Measurements from ENCODE around the gene LILRB4. TPM values are rescaled to one million over a fixed set of nuclear protein-coding genes. Genes with fewer than 3 reads are reported as not detected.

The LILRB4 gene
- not detected in 2 replicates for total RNA-seq (ENCODE audit: low replicate concordance)
- long read RNA-seq: 0 reads

DNA sequence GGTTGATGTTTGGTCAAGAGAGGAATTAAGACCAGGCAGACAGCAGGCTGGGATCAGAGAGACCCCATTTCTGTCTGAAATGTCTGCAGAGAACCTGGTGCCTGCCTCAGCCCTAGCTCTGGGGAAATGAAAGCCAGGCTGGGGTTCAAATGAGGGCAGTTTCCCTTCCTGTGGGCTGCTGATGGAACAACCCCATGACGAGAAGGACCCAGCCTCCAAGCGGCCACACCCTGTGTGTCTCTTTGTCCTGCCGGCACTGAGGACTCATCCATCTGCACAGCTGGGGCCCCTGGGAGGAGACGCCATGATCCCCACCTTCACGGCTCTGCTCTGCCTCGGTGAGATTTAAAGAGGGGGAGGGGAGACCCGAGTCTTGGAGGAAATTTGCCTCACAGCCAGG is at the start of gene LILRB4:
LILRB4 (plus strand) TSS at position 256 of the 400 bp plus-strand sequence; CDS start at position 305, 49 bp downstream.
- H3K36me3 Mint-ChIP-seq: no peaks in the 10 kb centered on the region
- TF ChIP-seq, protein P1, sequence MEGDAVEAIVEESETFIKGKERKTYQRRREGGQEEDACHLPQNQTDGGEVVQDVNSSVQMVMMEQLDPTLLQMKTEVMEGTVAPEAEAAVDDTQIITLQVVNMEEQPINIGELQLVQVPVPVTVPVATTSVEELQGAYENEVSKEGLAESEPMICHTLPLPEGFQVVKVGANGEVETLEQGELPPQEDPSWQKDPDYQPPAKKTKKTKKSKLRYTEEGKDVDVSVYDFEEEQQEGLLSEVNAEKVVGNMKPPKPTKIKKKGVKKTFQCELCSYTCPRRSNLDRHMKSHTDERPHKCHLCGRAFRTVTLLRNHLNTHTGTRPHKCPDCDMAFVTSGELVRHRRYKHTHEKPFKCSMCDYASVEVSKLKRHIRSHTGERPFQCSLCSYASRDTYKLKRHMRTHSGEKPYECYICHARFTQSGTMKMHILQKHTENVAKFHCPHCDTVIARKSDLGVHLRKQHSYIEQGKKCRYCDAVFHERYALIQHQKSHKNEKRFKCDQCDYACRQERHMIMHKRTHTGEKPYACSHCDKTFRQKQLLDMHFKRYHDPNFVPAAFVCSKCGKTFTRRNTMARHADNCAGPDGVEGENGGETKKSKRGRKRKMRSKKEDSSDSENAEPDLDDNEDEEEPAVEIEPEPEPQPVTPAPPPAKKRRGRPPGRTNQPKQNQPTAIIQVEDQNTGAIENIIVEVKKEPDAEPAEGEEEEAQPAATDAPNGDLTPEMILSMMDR (conservative IDR thresholded peaks at IDR 0.05): no peak
- no peak within 1 kb of the TSS for H3K27ac Mint-ChIP-seq
- DNase-seq (ENCODE audit: extremely low spot score, unreplicated experiment): no peak
- H3K4me1 Mint-ChIP-seq (ENCODE audit: unreplicated experiment): no peaks in the 10 kb centered on the region
- H3K4me3 Mint-ChIP-seq: no peak within 1 kb of the TSS
- no peaks in the 10 kb centered on the region for H3K9me3 Mint-ChIP-seq
- H3K27me3 Mint-ChIP-seq: no peaks in the 10 kb centered on the region

DNA sequence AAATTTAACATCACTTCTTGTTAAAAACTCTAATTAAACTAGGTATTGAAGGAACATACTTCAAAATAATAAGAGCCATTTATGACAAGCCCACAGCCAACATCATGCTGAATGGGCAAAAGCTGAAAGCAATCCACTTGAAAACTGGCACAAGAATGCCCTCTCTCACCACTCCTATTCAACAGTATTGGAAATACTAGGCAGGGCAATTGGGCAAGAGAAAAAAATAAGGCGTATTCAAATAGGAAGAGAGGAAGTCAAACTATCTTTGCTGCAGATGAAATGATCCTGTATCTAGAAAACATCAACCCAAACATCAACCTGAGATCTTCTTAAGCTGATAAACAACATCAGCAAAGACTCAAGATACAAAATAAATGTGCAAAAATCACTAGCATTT is 48.1 kb upstream of the LILRB4 start:
- no peak overlapping the region for H3K4me3 Mint-ChIP-seq
- no peak overlapping the region for H3K27ac Mint-ChIP-seq
- TF ChIP-seq, protein P1 (conservative IDR thresholded peaks at IDR 0.05): no peak
- no peaks in the 10 kb centered on the region for H3K27me3 Mint-ChIP-seq
- DNase-seq (ENCODE audit: extremely low spot score, unreplicated experiment): no peak
- peaks cover 3% of the 10 kb centered on the region for H3K9me3 Mint-ChIP-seq
- no peaks in the 10 kb centered on the region for H3K4me1 Mint-ChIP-seq (ENCODE audit: unreplicated experiment)
- no peaks in the 10 kb centered on the region for H3K36me3 Mint-ChIP-seq

DNA sequence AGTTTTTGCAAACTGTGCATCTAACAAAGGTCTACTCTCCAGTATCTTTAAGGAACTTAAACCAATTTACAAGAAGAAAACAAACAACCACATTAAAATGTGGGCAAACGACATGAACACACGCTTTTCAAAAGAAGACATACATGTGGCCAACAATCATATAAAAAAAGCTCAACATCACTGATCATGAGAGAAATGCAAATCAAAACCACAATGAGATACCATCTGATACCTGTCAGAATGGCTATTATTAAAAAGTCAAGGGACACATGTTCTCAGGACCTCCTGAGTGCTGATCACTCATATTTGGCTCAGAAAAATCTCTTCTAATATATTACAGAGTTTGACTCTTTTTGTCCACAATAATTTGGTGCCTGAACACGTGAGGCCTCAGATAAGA is 46.7 kb upstream of the LILRB4 start:
- TF ChIP-seq, protein P1 (conservative IDR thresholded peaks at IDR 0.05): no peak
- no peaks in the 10 kb centered on the region for H3K9me3 Mint-ChIP-seq
- no peak overlapping the region for H3K4me3 Mint-ChIP-seq
- DNase-seq (ENCODE audit: extremely low spot score, unreplicated experiment): no peak
- H3K27me3 Mint-ChIP-seq: no peaks in the 10 kb centered on the region
- no peak overlapping the region for H3K27ac Mint-ChIP-seq
- no peaks in the 10 kb centered on the region for H3K36me3 Mint-ChIP-seq
- H3K4me1 Mint-ChIP-seq (ENCODE audit: unreplicated experiment): no peaks in the 10 kb centered on the region

DNA sequence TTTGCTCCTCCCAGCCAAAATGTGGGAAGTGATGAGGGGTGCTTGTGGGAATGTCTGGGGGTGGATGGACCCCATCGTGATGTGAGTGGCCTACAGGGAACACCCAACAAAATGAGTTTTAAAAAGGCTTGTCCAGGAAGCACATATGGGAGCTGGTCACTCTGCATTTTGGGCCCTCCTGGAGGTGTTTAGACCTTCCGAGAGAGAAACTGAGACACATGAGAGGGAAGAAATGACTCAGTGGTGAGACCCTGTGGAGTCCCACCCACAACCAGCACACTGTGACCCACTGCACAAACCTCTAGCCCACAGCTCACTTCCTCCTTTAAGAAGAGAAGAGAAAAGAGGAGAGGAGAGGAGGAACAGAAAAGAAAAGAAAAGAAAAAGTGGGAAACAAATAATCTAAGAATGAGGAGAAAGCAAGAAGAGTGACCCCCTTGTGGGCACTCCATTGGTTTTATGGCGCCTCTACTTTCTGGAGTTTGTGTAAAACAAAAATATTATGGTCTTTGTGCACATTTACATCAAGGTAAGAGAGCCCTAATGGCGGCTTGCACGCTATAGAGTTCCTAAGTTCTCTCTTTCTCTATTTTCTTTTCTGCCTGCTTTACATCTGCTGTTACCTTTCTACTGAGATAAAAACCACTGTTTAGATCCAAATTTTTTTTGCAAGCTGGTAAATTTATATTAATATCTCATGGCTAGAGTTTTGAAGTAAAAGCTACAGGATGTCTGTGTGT is 45.8 kb upstream of the LILRB4 start:
- Mint-ChIP-seq H3K27me3 (no peaks in the 10 kb centered on the region), H3K36me3 (no peaks in the 10 kb centered on the region), H3K27ac (no peak overlapping the region), H3K4me3 (no peak overlapping the region), H3K4me1 (ENCODE audit: unreplicated experiment) (no peaks in the 10 kb centered on the region), H3K9me3 (no peaks in the 10 kb centered on the region)
- DNase-seq (ENCODE audit: extremely low spot score, unreplicated experiment): no peak
- TF ChIP-seq, protein P1 (conservative IDR thresholded peaks at IDR 0.05): no peak

DNA sequence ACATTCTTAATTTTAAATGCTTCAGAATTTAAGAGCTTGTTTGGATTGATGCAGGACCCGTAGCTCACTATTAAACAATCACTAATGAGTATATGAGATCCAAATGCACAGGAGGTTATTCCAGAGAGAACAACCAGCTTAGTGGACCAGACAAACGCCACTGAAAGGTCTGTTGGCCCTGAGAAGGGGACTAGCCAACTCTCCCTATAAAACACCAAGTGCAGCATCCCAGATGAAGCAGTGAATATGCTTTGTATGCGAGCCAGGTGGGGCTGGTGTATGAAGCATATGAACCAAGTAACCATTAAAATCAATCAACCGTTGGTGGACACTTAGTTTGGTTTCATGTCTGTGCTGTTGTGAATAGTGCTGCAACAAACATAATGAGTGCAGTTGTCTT is 42.3 kb upstream of the LILRB4 start:
- TF ChIP-seq, protein P1 (conservative IDR thresholded peaks at IDR 0.05): no peak
- H3K9me3 Mint-ChIP-seq: no peaks in the 10 kb centered on the region

More for the DNA sequence above, 42.3 kb upstream of the LILRB4 start:
- Mint-ChIP-seq H3K4me1 (ENCODE audit: unreplicated experiment) (no peaks in the 10 kb centered on the region), H3K27ac (no peak overlapping the region), H3K4me3 (no peak overlapping the region), H3K27me3 (no peaks in the 10 kb centered on the region), H3K36me3 (no peaks in the 10 kb centered on the region)
- no peak for DNase-seq (ENCODE audit: extremely low spot score, unreplicated experiment)
